ENCODE results near the gene PCNX1. TPM values are rescaled to one million over a fixed set of nuclear protein-coding genes. Genes with fewer than 3 reads are reported as not detected.

PCNX1 gene
- total and polyA plus RNA-seq, 9 of the 15 experiments (the other 6 are each of a cell fraction or from before 2014, with no cell fraction given): 0.30 to 4.5 (median 2.3) TPM

DNA sequence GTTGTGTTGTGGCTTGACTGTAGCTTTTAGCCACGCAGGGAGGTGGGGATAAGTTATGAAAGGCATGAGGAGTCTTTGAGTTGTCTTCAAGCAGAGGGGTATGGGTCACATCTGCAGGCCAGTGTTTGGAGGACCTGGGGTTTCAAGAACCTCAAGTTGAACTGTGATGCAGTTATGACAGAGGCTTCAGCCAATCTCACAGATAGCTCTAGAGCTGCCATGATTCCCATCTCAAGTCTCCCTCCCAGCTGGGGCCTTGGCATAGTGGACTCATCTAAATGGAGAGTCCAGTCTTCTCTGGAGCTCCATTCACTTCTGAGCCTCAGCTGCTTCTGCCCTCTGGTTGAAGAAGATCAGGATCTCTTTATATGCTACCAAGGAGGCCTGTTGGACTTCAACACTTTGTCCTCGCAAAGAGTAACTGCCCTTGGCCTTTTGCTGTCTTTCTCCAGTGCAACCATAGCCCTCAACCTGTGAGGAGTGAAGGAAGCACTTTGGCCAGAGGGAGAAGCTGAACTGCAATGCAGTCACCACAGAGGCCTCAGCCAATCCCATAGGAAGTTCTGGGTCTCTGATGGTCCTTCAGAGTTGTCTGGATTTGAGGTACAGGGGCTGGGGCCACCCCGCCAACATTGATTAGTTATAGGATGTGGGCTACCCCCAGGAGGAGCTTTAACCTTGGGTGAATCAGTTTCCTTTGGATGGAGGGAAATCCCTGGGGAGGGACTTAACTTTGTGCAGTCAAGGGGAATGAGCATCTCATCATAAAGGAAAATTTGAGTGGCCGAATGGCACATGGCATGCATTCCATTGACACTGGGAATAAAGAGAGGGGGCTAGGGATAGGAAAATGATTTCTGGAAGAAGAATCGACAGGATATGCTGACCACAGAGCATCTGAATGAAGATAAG, 230.5 kb downstream of the PCNX1 start:
- intact Hi-C loops (cut with micrococcal nuclease): loop anchor here (5.0 kb wide), 3 partner anchors 185 to 715 kb away; partner anchors contain the start of gene SIPA1L1

More for the DNA sequence above, 230.5 kb downstream of the PCNX1 start:
- in situ Hi-C loops (cut with MboI): no loop called here
- H3K4me2 ChIP-seq (ENCODE audit: insufficient read depth, low read length): no peak overlapping the region
- FAIRE-seq (no peak), DNase-seq (ENCODE audit: extremely low read depth in 1 of 4, low spot score in 3 of 4) (no peak), ATAC-seq (no peak)
- no peak overlapping the region for H3K4me3 ChIP-seq
- no peak overlapping the region for H3K27ac ChIP-seq (ENCODE audit: extremely low read depth, low read depth, low read length)
- ChIA-PET CTCF (ENCODE audit: low intra/inter-chr PET ratio) (interaction anchor here (3.1 kb wide), 1 partner anchor 615 kb away, joined by 20 read pairs; no protein-coding TSS in a partner anchor), POLR2A (no interaction called here)
- no peaks in the 10 kb centered on the region; a peak in 3 of 5 replicates for H3K4me1 ChIP-seq (replicated peaks in 1 of 2; ENCODE audit: control insufficient read depth in 2 of 2, insufficient read depth in 2 of 2, low read length in 2 of 2)
- no peaks in the 10 kb centered on the region for H4K20me1 ChIP-seq (replicated peaks; ENCODE audit: control insufficient read depth, insufficient read depth, low read length)
- 13% methylated on average over 5 of the region's 5 CpGs for WGBS (ENCODE audit: insufficient coverage, low coverage, missing lambda C conversion rate)
- H3K9me3 ChIP-seq (replicated peaks; ENCODE audit: control insufficient read depth, insufficient read depth, low read depth, low read length): no peaks in the 10 kb centered on the region
- no peaks in the 10 kb centered on the region for H3K27me3 ChIP-seq (ENCODE audit: control insufficient read depth in 2 of 2, insufficient read depth in 2 of 2, low read length in 2 of 2)
- no peaks in the 10 kb centered on the region for H3K36me3 ChIP-seq (ENCODE audit: control insufficient read depth, insufficient read depth, low read length)
- H3K9ac ChIP-seq (ENCODE audit: insufficient read depth in 1 of 2, low read depth in 2 of 2, low read length in 2 of 2): no peak overlapping the region
- no peak overlapping the region for H2AFZ ChIP-seq (ENCODE audit: low read depth, low read length)
- H3K79me2 ChIP-seq (ENCODE audit: control insufficient read depth, insufficient read depth, low read length): no peaks in the 10 kb centered on the region
- no TSS peak for BruUV-seq (replicated peaks)
- H3K9me1 ChIP-seq (ENCODE audit: control insufficient read depth, insufficient read depth, low read length): no peaks in the 10 kb centered on the region
- no peak for TF ChIP-seq PHTF2 (CRISPR knock-in tag; IDR thresholded peaks at IDR 0.05)
- no peak for TF ChIP-seq FOXP1 (CRISPR knock-in tag; IDR thresholded peaks at IDR 0.05)
- no peak for TF ChIP-seq ZNF551 (CRISPR knock-in tag; IDR thresholded peaks at IDR 0.05)
- TF ChIP-seq ZBED1 (IDR thresholded peaks at IDR 0.05): no peak
